Tibial nerve (tissue), 4 donors: ENCODE data around the gene ZCCHC7.

Source experiments
- CTCF ChIP-seq, 5 experiments: fragments of 200-600 bp in 3 of 5; fragments of 450-650 bp in 2 of 5; sonication (generic) in 3 of 5; IDR thresholded peaks; one replicate each; pipeline ENCODE4 v1.5.1; 2016 to 2019; ENCODE audit warnings: antibody characterized with exemption in 5 of 5, mild to moderate bottlenecking in 3 of 5, moderate library complexity in 2 of 5
- EP300 ChIP-seq, 2 donors: sonication (generic); formaldehyde crosslinking; IDR thresholded peaks; one replicate each; pipeline ENCODE4 v1.6.1; 2017; ENCODE audit warnings: antibody characterized with exemption in 2 of 2, mild to moderate bottlenecking in 1 of 2
- POLR2A ChIP-seq, 2 donors: fragments of 450-650 bp; IDR thresholded peaks; one replicate each; pipeline ENCODE4 v1.6.1; 2017; ENCODE audit warnings: antibody characterized with exemption in 2 of 2, mild to moderate bottlenecking in 2 of 2, moderate library complexity in 2 of 2

GRCh38 chr9:37371565-37372464 lies 251.4 kb downstream of the ZCCHC7 start:
- TF ChIP-seq CTCF (IDR thresholded peaks at IDR 0.05) (no peak), POLR2A (IDR thresholded peaks at IDR 0.05) (no peak), EP300 (IDR thresholded peaks at IDR 0.05) (no peak)
